GM21526 (cell line): ENCODE results near the gene PTPN9.
"Not testable (repeated sequence)": the region's sequence is repeated elsewhere in the genome, so short reads cannot be mapped to it uniquely, and the experiment has no call there.

Experiments
- ATAC-seq: cut with Tn5 transposase; IDR thresholded peaks from one replicate; pipeline ENCODE4 v1.9.1; 2021; ENCODE audit warnings: moderate library complexity; ENCODE audit not compliant: unreplicated experiment, low FRiP score

PTPN9 gene

GRCh38 chr15:75578948-75579920 is at the start of gene PTPN9:
TSS of gene PTPN9 (minus strand) at chr15:75579315. CDS start at chr15:75578776, 539 bp downstream.
- ATAC-seq, result peak; percentile 48

DNA sequence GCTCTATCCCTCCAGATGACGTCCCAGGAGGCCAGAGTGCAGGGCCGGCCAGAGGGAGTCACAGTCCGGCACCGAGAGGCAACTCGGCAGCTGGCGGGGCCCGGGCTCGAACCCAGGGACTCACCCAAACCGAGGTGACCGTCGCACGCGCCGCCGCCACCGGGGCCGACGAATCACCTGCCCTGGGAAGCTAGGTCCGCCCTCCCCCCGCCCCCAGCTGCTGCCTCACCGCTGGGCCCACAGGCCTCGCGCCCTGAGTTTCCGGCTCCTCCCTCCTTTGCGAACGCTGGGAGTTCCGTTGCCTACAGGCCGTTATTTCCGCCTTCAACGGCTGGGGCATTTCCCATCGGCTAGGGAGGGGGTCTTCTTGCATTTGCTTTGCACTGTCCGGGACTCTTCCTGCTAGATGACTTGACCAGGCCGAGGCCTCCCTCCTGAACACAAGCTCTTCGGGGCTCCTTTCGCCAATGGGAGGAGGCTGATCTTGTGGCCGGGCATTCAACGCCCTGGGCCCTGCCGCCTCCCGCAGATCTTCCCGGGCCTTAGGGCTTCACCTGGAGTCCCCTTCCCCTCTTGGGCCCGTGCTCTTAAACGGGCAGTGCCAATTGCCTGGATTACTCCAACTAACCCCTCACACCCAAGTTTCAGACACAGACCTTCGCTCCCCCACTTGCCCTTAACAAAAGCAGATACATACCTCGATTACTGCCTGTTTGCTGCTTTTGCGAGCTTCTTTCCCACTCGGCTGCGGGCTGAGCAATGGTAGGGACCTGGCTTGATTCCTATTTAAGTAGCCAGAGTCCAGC is 46.6 kb upstream of the PTPN9 start, which contains the start of gene SNUPN:
Gene SNUPN (minus strand): TSS at position 184 of the 806 bp plus-strand sequence. CDS start 4,674 bp downstream, outside the sequence.
- peak; percentile 60 for ATAC-seq

GRCh38 chr15:75622505-75622904 is 43.4 kb upstream of the PTPN9 start:
- no peak for ATAC-seq

- ATAC-seq, result no peak
These were observed 41.8 kb upstream of the PTPN9 start for GRCh38 chr15:75620841-75621391.

DNA sequence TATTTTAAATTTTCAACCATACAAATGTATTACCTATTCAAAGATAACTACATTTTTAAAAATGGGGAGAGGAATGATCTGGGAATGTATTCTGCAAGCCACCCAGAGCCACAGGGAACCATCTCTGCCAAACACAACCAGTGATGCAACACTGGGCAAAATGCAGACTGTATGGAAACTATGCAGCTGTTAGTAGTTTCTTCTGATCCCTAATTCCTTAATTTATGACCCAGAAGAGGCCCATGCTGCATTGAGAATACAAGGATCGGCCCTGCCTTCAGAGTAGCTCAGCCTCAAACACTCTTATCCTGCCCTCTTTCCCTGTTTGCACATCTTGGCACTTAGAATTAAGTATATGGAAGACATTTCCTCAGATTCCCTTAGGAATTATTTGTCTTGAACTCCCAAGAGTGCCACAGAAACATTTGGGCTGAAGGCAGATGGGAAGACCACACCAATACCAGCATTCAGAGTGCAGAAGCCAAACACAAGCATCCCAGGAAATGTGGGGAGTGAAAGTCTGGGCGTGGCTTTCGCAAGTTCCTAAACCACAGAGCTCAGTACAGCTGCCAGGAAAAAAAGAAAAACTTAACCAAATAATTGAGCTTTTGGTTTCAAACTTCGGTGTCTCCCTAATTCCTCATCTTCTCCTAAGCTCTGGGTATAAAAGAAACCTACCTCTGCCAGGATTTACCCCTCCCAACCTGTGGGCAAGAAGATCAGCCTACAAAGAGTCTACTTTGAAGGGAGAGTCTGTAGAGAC is 41.1 kb upstream of the PTPN9 start:
- no peak for ATAC-seq

- no peak for ATAC-seq
These were observed 37.7 kb upstream of the PTPN9 start for GRCh38 chr15:75616766-75617165.

DNA sequence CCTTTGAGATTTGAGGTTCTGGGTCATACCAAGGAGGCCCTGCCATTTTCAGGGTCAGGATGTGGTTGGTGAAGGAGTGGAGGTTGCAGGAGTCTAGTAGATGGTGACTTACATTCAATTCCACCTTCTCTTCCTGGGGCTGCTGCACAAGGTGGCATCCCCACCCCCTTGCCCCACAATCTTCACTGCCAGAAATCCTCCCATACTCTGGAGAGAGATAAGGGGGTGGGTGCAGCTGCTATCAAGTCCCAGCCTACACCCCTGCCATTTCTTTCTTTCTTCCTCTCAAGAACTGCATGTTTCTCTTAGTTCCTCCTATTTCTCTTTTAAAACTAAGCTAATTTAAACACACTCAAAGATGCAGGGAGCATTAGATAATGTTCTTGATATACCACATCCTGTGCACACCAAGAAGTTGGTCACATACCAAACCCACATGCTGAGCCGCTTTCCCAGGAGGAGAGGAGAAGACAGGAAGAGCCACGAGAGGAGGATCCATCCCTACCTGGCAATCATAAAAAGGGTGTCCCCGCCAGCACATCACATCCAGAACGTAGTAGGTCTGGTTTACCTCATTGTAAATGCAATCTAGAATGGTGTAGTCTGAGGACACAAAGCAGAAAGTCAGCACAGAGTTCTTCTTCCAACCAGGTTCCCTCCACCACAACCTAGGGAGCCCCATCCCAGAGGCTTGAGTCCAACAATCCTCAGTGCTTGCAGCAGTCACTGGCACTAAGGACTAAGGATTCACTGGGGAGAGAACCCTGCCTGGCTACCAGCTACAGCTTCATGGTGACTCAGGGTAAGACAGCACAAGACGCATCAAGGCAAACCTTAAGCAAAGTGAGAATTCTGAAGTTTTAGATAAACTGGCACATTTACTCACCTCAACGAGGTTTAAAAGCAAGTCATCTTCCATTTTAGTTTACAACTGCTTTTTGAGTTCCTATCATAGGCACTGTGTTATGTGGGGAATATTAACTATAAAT is 27.9 kb upstream of the PTPN9 start:
- ATAC-seq, result no peak

DNA sequence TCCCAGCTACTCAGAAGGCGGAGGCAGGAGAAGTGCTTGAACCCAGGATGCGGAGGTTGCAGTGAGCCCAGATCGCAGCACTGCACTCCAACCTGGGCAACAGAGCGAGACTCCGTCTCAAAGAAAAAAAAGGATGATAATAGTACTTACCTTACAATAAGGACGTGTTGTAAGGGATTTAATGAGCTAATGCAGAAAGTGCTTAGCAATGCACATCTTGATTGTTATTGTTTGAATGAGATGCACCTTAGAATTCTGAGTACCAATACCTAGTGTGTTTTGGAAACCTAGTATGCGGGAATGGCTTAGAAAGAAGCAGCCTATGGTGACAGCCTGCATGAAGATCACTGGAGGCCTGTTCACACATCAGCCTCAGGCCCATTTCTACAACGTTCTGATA is 26.9 kb upstream of the PTPN9 start:
- no peak for ATAC-seq

DNA sequence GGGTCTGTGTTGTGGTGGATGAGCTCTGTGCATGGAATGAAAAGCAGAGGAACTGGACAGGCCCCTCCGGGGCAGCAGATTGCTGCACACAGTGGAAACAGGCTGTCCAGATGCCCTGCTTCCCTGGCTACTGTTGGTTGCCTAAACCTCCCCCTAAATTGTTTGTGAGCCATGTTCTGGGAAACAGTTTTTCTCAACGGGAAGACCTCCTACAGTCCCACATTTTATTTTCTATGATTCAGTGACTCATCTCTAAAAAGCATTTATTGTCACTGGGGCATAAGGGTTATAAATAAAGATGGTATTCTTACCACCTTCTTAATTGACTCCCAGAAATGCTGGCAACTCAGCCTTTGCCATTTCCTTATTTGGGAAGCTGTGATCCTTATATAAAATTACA is 20.3 kb upstream of the PTPN9 start:
- no peak for ATAC-seq

DNA sequence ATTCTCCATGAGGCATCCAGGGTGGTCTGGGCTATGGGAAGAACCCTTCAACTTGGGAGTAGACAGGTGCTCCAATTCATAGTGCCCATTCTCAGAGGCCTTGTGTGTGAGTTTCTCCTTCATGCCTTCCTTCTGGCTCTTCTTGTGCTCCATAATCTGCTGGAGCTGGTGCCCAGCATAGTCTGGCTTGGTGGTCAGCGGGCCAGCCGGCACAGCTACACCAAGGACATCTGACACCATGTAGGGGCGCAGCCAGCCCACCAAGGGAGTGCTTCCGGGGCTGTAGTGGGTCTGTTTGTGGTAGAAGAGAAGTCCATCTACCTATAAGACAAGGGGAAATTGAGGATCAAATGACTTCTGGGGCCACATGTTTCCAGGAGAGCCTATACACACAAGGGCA is 19.2 kb upstream of the PTPN9 start:
- ATAC-seq, result no peak

- no peak for ATAC-seq
These were observed 18.7 kb upstream of the PTPN9 start for GRCh38 chr15:75597667-75598341.

DNA sequence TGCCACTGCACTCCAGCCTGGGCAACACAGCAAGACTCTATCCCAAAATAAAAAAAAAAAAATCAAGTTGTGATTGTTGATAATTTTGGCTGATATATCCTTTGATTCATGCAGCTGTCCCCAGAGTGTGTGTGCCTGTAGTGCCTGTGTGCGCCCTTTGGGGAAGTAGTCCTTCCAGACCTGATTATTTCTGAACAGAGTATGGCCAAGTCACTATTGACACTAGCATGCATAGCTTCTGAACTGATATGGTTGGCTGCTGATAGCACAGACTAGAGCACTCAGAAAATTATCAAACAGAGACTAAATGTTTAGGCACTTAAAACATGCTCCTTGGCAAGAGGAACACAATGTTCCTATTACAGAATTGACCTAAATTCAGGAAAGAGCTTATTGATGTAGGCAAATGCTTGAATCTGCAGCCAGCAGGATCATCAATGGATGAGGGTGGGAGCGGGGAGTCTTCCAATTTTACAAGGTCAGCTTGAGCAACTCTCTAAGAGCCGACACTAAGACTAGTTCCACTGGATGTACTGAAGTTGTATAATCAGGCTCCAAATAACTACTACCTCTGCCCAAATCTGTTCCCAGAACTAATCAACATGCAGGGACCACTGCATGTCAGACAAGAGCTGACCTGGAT is 17.7 kb upstream of the PTPN9 start:
- ATAC-seq, result no peak

- no peak for ATAC-seq
These were observed 15.2 kb upstream of the PTPN9 start for GRCh38 chr15:75594276-75594675.

GRCh38 chr15:75591655-75592364 is 12.7 kb upstream of the PTPN9 start:
- no peak for ATAC-seq

DNA sequence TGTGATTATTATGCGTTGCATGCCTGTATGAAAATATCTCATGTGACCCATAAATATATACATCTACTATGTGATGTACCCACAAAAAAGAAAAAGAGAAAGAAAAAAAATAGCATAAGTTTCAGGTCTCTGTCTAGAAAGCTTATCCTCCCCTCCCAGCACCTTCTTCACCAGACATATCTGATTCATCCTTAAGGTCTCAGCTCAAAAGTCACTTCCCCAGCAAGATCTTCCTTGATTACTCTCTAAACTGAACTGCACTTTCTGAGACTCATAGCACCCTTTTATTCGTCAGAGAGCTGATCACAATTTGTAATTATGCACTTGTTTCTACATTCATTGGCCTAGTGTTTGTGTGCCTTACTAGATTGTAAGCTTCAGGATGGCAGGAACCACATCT is 11.1 kb upstream of the PTPN9 start:
- no peak for ATAC-seq

- no peak for ATAC-seq
These were observed 10.0 kb upstream of the PTPN9 start for GRCh38 chr15:75589071-75589470.

DNA sequence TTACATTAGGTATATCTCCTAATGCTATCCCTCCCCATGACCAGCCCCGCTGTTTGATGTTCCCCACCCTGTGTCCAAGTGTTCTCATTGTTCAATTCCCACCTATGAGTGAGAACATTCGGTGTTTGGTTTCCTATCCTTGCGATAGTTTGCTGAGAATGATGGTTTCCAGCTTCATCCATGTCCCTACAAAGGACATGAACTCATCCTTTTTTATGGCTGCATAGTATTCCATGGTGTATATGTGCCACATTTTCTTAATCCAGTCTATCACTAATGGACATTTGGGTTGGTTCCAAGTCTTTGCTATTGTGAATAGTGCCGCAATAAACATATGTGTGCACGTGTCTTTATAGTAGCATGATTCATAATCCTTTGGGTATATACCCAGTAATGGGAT is 7.3 kb upstream of the PTPN9 start:
- not testable (repeated sequence) for ATAC-seq
